T-helper 2 cell (primary cell): Measurements from ENCODE around the gene CORO2A.

Experiments
- DNase-seq, 5 experiments: peaks; one replicate each; pipeline versions ENCODE4 v3.0.0 to v3.0.0-alpha.2; 2012 to 2022

Gene CORO2A

DNA sequence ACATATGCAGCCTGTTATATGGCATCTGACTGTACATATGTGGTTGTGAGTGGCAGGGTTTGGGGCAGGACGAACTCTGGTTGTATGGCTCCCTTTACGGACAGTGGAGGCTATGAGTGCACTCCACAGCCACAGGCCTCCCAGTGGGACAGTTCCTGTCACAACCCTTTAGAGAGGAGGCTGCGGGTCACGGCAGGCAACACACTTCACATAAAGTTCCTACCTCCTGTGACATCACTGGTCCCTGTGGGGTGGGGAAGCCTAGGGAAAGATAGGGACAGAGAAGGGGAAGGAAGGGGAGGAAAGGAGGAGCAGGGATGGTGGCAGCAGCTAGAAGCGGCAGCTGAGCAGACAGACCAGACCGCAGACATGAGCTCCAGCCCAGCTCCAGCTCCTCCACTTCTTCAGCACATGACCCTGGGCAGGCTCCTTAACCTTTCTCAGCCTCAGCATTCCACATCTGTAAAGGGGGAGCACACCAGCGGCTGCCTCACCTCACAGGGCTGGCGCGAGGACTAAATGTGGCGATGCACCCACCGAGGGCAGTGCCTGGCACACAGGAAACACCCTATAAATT is 27.4 kb upstream of the CORO2A start:
- no peak for DNase-seq

DNA sequence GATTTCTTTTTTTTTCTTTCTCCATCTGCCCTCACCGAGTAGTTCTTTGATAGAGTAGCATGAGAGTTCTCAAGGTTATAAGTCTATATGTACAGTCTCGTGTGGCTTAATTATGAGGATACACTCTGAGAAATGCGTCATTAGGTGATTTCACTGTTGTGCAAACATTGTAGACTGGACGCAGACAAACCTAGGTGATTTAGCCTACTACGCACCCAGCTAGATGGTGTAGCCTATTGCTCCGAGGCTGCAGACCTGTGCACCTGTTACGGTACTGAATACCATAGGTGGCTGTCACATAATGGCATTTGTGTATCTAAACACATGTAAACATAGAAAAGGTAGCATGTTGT is 26.9 kb upstream of the CORO2A start:
- DNase-seq, result no peak

DNA sequence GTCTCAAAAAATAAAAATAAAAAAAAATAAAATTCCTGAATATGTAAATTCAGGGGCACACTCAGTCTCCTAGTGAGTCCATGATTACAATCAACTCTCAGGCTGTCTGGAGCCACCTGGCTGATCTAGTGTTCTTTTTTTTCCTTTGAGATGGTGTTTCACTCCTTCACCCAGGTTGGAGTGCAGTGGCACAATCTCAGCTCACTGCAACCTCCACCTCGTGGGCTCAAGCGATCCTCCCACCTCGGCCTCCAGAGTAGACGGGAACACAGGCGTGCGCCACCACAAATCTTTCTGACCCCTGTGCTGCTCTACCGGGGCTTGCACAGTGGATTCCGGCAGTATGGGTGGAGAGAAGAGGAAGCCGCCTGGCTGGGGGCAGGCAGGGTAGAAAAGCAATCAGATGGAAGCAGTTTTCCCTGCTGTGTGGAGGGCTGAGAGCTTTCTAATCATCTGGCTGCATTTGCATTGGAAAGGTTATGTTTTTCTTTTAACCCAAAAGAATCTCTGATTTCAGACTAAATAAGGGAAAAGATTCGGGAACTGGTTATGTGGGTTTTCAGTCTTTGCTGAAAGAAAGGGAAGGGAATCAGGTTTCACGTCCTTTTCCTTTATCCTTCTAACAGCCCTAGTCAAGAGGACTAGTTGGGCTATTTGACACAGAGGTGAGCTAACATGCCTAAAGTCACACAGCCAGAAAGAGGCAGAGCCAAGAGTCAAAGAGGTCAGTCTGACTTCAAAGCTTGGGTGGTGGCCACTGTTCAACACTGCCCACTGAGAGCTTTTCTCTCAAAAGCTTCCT is 26.3 kb upstream of the CORO2A start:
- no peak for DNase-seq

DNA sequence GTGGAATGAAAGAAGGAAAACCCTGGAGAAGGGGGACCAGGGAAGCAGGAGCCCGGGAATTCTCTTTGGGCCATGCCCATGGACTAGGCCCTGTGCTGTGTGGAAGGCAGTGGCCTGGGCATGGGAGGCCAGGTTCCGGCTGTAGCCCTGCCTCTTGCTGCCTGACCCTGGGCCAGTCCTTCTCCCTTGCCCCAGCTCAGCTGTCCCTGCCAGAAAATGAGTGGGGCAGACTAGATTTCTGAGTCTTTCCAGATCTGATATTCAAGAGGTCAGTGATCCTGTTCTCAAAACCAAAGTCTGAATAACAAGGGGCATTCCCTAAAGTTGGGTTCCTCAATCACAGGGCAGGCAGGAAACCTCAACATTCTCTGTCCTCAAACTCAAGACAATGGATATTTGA is 24.8 kb upstream of the CORO2A start:
- no peak for DNase-seq

DNA sequence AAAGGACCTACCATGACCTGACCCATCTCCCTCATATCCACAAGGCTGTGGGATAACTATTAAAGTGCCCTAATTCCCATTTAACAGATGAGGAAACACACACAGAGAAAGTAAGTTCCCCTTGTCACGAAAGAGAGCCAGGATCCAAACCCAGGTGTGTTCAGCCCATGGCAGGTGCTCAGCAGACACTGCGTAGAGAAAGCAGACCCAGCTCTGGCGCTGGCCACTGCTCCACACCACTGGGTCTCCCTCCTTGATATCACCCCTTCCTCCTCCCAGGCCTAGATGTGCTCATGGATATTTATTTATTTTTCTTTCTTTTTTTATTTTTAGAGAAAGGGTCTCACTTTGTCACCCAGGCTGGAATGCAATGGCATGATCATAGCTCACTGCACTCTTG is 24.0 kb upstream of the CORO2A start:
- no peak for DNase-seq

DNA sequence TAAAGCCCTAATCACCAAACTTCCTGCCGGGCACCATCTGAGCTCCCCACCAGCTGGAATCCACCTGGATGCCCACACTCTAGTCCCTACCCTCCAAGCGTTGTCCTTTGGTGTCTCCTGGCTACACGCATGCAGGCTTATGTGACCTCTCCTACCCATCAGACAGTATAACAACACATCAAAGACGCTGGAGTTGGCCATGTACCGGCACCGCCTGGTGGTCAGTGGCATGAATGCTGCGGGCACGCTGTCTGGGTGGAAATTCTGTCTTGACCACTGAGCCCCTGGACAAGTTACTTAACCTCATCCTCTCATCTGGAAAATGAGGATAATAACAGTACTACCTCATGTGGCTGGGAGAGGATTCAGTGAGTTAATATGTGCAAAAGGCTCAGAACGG is 23.4 kb upstream of the CORO2A start:
- DNase-seq, result no peak

DNA sequence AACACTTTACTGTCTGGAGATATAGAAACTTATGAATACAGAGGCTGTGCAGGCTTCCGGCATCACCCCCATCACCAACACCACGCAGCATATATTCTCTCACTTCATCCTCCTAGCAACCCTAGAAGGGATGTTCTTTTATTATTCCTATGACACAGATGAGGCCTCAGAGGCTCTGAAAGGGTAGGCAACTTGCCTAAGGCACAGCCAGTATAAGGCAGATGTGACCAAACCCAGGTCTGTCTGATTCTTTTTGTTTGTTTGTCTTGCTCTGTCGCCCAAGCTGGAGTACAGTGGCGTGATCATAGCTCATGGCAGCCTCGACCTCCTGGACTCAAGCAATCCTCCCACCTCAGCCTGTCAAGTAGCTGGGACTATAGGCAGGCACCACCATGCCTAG is 22.8 kb upstream of the CORO2A start:
- DNase-seq, result no peak

DNA sequence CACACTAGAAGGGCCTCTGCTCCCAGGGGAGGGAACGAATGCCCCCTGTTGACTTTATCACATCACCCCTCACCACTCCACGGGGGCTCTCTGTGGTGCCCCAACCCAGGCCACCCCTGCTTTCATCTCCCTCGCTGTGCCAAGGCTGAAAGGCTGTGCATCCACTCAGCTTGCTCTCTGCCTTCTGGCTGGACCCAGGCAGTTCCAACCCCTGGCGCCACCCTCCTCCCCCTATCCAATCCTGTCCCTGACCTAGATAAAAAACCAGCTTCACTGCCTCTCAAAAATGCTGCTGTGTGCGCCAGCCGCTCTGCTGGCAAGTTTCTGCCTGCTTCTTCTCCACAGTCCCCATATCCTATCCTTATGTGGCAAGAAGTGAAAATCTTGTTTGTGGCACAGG is 22.4 kb upstream of the CORO2A start:
- no peak for DNase-seq

DNA sequence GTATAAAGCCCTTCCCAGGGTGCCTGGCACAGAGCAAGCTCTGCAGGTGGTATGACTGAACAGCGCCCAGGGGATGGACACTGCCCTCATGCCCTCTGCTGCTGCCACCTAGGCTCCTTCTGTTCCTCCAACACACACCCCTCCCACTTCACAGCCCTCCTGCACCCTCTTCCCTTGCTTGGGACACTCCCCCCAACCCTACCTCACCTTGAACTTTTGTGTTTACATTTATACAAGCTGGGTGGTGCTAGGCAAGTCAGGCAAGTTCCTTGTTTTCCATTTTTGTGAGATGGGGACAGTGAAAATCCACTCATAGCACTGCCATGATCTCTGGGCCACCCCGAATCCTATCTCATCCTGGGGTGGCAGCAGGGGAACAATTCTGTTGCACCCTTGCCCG is 18.8 kb upstream of the CORO2A start:
- DNase-seq, result no peak

DNA sequence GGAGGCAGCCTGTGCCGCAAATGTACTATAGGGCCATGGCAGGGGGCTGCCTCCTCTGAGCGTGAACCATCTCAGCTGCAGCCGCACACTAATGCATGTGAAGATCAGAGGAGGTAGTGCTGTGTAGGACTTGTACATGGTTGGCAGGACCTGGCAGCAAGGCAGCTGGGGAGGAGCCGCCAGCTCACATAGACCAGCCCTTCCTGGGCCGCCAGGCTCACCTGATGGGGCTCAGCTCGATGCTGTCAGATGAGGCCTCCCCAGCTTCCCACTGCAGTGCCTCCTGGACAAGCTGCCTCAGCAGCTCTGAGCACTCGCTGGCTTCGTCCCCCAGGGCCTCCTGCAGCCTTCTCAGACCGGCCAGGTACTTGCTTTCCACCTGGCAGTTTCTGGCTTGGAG is 18.0 kb upstream of the CORO2A start:
- no peak for DNase-seq

DNA sequence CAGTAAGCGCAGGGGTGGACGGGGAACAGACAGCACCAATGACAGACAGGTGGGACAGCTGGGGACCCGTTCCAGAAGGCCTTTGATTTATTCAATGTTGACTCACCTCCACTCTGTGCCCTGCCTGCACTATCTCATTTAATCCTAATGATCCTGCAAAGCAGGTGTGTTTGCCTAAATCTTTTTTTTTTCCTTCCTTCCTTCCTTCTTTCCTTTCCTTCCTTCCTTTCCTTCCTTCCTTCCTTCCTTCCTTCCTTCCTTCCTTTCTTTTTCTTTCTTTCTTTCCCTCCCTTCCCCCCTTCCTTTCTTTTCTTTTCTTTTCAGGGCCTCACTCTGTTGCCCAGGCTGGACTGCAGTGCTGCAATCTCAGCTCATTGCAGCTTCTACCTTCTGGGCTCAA is 17.1 kb upstream of the CORO2A start:
- DNase-seq, result no peak

DNA sequence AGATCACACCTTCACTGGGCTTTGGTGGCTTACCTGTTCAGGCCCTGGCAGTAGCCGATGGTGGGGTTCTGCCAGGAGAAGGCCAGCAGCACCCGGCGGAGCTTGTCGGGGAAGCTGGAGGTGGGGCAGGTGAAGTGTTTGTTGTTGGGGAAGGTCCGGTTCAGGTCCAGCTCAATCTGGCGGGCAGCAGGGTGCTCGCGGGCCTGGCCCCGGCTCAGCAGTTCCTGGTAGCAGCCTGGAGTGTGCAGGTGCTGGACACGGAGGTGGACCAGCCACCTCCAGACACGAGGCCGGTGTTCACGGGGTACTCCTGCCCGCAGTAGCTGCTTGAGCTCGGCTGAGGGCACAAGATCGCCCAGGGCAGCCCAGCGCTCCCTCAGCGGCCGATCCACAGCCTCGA is 16.2 kb upstream of the CORO2A start:
- DNase-seq, result no peak

DNA sequence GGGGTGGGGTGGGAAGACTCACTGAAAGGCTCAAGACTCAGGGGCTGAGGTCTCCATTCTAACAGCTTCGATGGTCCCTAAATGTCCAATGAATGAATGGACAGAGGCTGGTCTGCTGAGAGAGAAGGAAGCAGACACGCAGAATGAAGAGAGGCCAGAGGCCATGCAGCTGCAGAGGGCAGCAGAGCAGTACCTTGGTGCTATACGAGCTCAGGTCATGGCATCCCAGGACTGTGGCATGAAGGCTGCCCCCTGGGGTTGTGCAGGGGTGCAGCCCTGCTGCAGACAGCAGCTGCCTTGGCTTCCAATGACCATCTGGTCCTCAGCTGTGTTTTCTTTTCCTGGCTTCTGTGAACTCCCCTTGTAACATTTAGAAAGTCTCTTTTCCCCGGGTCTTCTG is 15.2 kb upstream of the CORO2A start:
- DNase-seq, result no peak

DNA sequence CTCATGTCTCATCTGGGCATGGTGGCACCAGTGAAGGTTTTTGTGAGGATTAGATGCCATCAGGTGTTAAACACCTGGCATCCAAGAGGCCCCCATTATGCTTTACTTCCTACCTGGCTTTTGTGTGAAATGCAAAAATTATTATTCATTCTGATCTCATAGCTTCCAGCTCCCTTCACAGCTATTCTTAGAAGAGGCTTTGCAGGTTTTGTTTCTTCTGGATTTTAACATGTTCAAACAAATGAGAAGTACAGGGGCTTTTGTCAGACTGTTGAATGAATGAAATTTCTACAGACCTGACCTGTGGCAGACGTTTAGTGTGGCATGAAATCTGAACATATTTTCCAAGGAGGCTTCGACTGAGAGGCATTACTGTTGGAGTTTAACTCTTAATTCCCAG is 14.3 kb upstream of the CORO2A start:
- DNase-seq, result no peak

DNA sequence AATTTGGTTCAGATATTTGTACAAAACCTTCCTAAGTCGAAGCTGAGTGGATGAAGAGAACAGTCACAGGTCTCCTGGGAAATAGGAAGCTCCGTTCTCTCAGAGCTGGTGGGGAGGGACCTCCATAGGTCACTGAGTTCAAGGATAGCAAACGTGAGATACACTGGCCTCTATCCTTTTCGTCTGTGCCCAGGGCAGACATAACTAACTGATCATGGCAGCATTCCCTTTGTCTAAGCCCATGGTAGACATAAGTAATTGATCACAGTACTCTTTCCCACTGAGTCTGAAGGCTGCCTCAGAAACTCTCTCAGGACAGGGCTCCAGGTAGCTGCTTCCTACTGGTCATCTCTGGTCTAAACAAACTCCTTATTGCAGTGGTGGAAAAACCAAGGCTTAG is 12.3 kb upstream of the CORO2A start:
- DNase-seq, result no peak

DNA sequence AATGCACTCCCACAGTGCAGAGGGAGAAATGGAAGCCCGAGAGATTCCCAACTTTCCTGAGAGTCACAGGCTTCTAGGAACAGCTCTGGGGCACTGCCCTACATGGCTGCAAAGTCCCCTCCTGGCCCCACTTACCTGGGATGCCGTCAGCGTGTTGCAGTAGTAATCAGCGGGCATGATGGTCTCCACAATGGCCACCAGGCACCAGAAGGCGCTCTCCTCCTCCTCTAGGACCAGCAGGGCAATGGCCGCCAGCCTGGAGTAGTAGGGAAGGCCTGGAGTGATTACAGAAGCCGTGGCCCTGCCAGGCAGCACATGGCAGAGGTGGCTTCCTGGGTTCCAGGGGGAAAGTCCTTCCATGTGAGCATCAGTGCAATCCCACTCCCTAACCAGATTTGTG is 10.7 kb upstream of the CORO2A start:
- DNase-seq, result no peak

DNA sequence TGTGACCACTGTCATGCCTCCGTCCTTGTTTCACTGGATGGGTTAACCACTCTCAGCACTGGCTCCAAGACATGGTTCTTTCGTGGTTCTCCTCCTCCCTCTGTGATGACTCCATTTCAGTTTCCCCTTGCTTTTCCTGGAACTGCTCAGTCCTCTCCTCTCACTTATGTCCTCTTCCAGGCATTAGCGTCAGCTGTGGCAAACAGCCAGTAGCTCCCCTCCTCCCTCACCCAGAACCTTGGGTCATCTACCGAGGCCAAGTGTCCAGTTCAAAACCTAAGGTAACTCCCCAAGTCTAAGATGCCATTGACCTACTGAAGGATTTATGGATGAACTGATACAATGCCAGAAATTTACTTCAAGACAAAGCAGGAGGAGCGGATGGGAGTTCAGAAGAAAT is 9.8 kb upstream of the CORO2A start:
- DNase-seq, result no peak

DNA sequence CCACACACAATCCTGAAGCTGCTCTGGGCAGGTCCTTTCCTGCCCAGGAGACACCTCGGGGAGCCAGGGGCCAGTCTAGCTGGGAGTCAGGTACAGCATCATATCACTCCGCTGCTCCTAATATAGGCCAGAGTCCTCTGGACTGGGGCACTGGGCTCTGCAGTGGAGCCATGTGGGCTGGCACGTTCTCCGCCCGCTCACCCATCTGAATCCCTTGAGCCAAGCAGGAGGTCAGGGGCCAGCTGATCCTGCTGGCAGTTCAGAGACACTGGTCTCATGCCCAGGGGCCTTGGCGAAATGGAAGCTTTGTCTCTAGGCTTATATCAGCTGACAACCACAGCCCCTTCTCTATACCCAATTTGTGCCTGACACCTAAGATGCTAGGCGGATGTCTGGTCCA is 9.3 kb upstream of the CORO2A start:
- DNase-seq, result no peak

DNA sequence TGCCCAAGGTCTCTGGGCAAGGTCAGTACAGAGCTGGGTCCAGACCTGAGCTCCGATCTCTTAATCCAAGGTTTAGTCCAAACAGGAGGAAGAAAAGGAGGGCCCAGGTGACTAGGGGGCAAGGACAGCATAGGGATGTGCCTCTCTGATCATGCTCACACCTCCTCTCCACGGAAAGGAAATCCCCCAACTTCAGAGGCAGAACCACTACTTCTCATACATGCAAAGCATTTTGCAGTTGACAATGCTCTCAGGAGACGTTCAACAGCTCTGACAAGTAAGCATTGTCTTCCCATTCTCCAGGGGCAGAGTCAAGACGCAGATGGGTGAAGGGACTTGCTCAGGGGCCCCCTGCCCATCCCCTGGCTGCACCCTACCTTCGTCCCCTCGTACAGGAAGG is 8.7 kb upstream of the CORO2A start:
- no peak for DNase-seq

DNA sequence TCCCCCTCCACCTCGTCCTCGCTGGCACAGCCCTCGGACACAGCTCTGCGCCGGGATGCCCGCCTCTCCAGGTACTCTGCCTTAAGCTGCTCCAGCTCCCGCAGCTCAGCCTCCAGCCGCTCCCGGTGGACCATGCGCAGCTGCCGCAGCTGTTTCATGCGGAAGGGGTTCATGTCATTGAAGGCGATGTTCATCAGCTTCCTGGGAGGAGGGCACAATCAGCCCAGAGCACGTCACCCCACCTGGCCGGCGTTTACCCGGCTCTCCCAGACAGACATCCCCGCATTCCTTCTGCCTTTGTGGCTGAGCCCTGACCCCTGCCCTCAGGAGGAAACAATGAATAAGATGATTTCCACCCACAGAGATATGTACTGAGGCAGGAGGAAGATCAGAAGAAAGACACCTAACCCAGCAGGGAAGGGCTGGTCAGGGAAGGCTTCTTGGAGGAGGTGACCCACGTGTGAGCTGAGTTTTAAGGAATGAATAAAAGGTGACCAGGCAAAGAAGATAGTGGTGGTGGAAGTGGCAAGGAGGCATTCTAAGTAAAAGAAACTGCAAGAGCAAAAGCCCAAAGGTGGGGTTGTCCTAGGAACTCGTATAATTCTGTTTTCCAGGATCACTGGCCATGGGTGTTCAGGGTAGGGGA is 7.1 kb upstream of the CORO2A start:
- no peak for DNase-seq

DNA sequence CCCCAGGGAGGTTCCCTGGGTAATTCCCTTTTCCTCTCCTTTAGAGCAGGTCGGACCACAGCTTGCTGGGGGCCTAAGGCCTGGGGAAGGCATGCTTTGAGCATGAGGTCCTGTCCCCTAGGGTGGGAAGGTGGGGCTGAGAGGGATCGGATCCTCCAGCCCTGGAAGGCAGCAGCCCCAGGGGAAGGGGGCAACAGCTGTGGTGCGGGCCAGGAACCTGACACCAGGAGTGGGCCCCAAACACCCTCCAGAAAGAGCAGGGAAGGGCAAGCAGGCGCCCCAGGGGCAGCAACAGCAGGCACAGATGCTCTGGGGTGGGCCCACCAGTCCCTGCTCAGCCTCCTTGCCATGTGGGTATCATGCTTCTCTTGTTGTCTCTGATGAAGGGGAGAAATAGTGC is 3.2 kb upstream of the CORO2A start:
- DNase-seq, result no peak

DNA sequence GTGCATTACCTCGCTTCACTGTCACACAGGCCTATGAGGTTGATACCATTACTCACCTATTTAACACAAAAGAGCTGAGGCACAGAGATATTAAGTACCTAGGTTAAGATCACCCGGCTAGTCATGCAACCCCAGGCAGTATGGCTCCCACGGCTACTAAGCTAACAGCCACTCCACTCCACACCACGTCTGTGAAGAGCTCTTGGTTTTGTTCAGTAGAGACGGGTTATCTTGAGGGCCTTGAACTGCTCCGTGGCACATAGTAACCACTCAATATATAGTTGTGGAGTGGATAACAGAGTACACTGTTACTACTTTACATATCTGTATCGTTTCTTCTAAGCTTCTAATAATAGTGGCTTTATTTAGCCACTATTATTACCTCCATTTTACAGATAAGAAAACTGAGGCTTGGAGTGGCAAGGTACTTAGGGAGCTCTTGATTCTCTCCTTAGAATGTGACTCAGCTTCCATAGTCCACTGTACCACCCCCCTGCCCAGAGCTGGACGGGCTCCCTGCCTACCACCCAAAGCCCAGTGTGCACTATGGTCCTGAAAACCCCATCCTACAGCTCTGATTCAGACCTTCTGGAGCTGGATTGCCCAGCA is 1.0 kb upstream of the CORO2A start:
- DNase-seq, result no peak

DNA sequence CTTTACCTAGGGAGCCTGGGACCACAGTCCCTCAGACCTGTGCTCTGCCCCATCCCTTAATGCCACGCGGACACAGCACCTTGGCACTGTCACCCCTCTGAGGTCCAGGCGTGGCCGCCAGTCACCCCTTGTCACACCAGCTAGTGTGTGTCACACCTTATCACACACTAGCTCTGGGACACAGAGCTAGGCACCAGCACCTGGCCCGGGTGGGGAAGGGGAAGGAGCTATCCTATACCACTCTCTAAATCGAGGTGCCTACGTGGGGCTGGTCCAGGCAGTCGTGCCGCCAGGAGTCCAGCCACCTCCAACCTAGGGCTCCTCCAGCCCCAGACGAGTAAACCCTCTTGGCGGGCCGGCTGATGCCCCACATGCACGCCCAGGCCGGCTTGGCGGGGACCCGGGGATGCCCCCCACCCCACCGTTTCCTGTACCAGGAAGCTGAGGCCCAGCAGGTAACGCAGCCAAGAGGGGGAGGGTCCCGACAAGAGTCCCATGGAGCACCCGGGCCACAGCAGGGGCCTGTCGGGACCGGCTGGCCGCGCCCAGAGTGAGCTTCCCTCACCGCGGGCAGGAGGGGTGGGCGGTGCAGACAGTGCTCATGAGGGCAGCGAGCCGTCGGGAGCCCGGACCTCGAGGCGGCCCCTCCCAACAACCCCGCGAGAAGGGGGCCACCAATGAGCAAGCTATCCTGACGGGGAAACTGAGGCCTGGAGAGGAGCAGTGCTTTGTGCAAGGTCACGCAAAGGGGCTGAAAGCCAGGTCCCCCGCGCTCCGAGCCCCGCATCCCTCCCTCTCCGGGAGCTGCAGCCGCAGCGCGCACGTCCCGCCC is 550 bp downstream of the CORO2A start:
- DNase-seq, result peak in 4 of 5 experiments; percentile 3 to 49 (median 21)
